CD14-positive monocyte (primary cell): ENCODE results near the gene KAT6B. TPM values are rescaled to one million over a fixed set of nuclear protein-coding genes. Genes with fewer than 3 reads are reported as not detected.

ENCODE experiments used
- DNase-seq, 3 donors: peaks; one replicate each; pipeline ENCODE4 v3.0.0-alpha.2; 2011 to 2022
- H2AFZ ChIP-seq: 2 replicates; pipeline ENCODE4 v1.6.0; 2012; ENCODE audit warnings: mild to moderate bottlenecking, low read depth, low read length, inconsistent platforms; ENCODE audit not compliant: insufficient read depth, poor library complexity, severe bottlenecking
- H3K27ac ChIP-seq, 2 donors: 1 replicate in 1 of 2; 2 replicates in 1 of 2; pipeline ENCODE4 v1.5.1; 2012 to 2013; ENCODE audit warnings: low read length in 2 of 2, control low read depth in 1 of 2, inconsistent platforms in 1 of 2, low read depth in 1 of 2, mild to moderate bottlenecking in 1 of 2
- H3K27me3 ChIP-seq, 2 donors: one replicate each; pipeline versions ENCODE4 v1.6.0 to v1.6.1; 2011 to 2013; ENCODE audit warnings: low read length in 2 of 2; ENCODE audit not compliant: control insufficient read depth in 2 of 2, insufficient read depth in 2 of 2
- H3K36me3 ChIP-seq, 2 donors: replicated peaks in 1 of 2; 1 replicate in 1 of 2; 2 replicates in 1 of 2; pipeline versions ENCODE4 v1.5.1 to v1.6.1; 2012 to 2013; ENCODE audit warnings: low read length in 2 of 2, control low read depth in 1 of 2, inconsistent platforms in 1 of 2, mild to moderate bottlenecking in 1 of 2; ENCODE audit not compliant: insufficient read depth in 2 of 2, control insufficient read depth in 1 of 2
- H3K4me1 ChIP-seq, 2 donors: 1 replicate in 1 of 2; 2 replicates in 1 of 2; pipeline versions ENCODE4 v1.5.1 to v1.6.1; 2012 to 2013; ENCODE audit warnings: low read length in 2 of 2, control low read depth in 1 of 2, inconsistent platforms in 1 of 2, mild to moderate bottlenecking in 1 of 2, moderate library complexity in 1 of 2; ENCODE audit not compliant: insufficient read depth in 2 of 2, control insufficient read depth in 1 of 2
- H3K4me2 ChIP-seq: replicated peaks from 2 replicates; pipeline ENCODE3; 2012; ENCODE audit warnings: low read length, moderate library complexity, mild to moderate bottlenecking; ENCODE audit not compliant: poor library complexity, severe bottlenecking; ENCODE audit errors: extremely low read depth
- H3K4me3 ChIP-seq, 3 experiments: fragments of 200-600 bp in 1 of 3; sonication (generic) in 1 of 3; replicated peaks in 1 of 3; 1 replicate in 2 of 3; 2 replicates in 1 of 3; pipeline ENCODE4 v1.5.1; 2011 to 2013; ENCODE audit warnings: low read length in 3 of 3, mild to moderate bottlenecking in 3 of 3, control low read depth in 2 of 3, low read depth in 2 of 3, inconsistent platforms in 1 of 3, moderate library complexity in 1 of 3
- H3K79me2 ChIP-seq: 2 replicates; pipeline ENCODE4 v1.6.0; 2012; ENCODE audit warnings: mild to moderate bottlenecking, control low read depth, inconsistent platforms, low read length, moderate library complexity; ENCODE audit not compliant: insufficient read depth
- H3K9ac ChIP-seq: 2 replicates; pipeline ENCODE4 v1.6.0; 2017; ENCODE audit warnings: low read length, mild to moderate bottlenecking; ENCODE audit not compliant: insufficient read depth, poor library complexity, severe bottlenecking
- H3K9me3 ChIP-seq, 2 donors: replicated peaks in 1 of 2; 1 replicate in 1 of 2; 2 replicates in 1 of 2; pipeline versions ENCODE4 v1.5.1 to v1.6.1; 2012 to 2013; ENCODE audit warnings: low read length in 2 of 2, control low read depth in 1 of 2; ENCODE audit not compliant: control insufficient read depth in 1 of 2, insufficient read depth in 1 of 2
- H4K20me1 ChIP-seq: 2 replicates; pipeline ENCODE4 v1.6.0; 2012; ENCODE audit warnings: mild to moderate bottlenecking, low read length, control low read depth, moderate library complexity; ENCODE audit not compliant: insufficient read depth
- H3K27ac Mint-ChIP-seq, 7 donors: one replicate each; pipeline ENCODE4 v1.8.0; 2020; ENCODE audit warnings: mild to moderate bottlenecking in 7 of 7, mixed read lengths in 7 of 7, moderate library complexity in 6 of 7, inconsistent platforms in 2 of 7
- H3K27me3 Mint-ChIP-seq, 3 donors: one replicate each; pipeline ENCODE4 v1.8.0; 2021 to 2022; ENCODE audit warnings: low read depth in 3 of 3, mild to moderate bottlenecking in 3 of 3, mixed read lengths in 3 of 3, moderate library complexity in 3 of 3, inconsistent platforms in 1 of 3
- H3K36me3 Mint-ChIP-seq, 2 donors: one replicate each; pipeline ENCODE4 v1.8.0; 2020; ENCODE audit warnings: mixed read lengths in 2 of 2, inconsistent platforms in 1 of 2, mild to moderate bottlenecking in 1 of 2
- H3K4me1 Mint-ChIP-seq: one replicate; pipeline ENCODE4 v1.8.0; 2020; ENCODE audit warnings: mild to moderate bottlenecking, mixed read lengths
- H3K4me3 Mint-ChIP-seq, 2 donors: one replicate each; pipeline ENCODE4 v1.8.0; 2020; ENCODE audit warnings: mild to moderate bottlenecking in 2 of 2, mixed read lengths in 2 of 2, moderate library complexity in 1 of 2
- H3K9me3 Mint-ChIP-seq, 7 donors: one replicate each; pipeline ENCODE4 v1.8.0; 2020 to 2022; ENCODE audit warnings: mixed read lengths in 7 of 7, mild to moderate bottlenecking in 6 of 7, moderate library complexity in 6 of 7, inconsistent platforms in 2 of 7
- CTCF ChIP-seq: fragments of 200-600 bp; IDR thresholded peaks from one replicate; pipeline ENCODE4 v1.8.0; 2022; ENCODE audit warnings: antibody characterized with exemption, mild to moderate bottlenecking
- WGBS: methylation state at CpG from one replicate; pipeline ENCODE4 v1.1.5; 2013; ENCODE audit warnings: missing lambda C conversion rate; ENCODE audit not compliant: insufficient coverage; 5-methylcytosine and 5-hydroxymethylcytosine counted together
- intact Hi-C, 2 donors: fragments of 100-400 bp; cut with micrococcal nuclease; formaldehyde crosslinking; loops; one replicate each; pipeline versions ENCODE4 v1.15.0 to v1.15.1; 2023
- polyA plus RNA-seq, 3 donors: library from polyadenylated mRNA; depleted of rRNA in 1 of 3; unstranded in 2 of 3; stranded (reverse) in 1 of 3; fragments of 300-500 nt in 2 of 3; fragments of >200 nt in 1 of 3; fragmentation: Illumina TruSeq in 2 of 3; gene quantifications; 1 replicate in 2 of 3; 2 replicates in 1 of 3; pipeline ENCODE4 v1.2.3, GENCODE V29; 2012 to 2021

Gene KAT6B
- polyA plus RNA-seq, 3 donors = 3.3 to 6.4 (median 6.2) TPM

- Histone ChIP-seq H3K4me2 (no peak overlapping the region), H3K9ac (no peak overlapping the region), H3K27ac (no peak overlapping the region), H4K20me1 (peaks cover 6% of the 10 kb centered on the region), H3K4me3 (no peak overlapping the region), H3K27me3 (no peaks in the 10 kb centered on the region), H3K4me1 (peaks cover 0 to 4% of the 10 kb centered on the region in 2 donors), H2AFZ (no peak overlapping the region), H3K9me3 (no peaks in the 10 kb centered on the region), H3K36me3 (no peaks in the 10 kb centered on the region), H3K79me2 (peaks cover 19% of the 10 kb centered on the region)
- no peak overlapping the region for H3K27ac Mint-ChIP-seq
- no peaks in the 10 kb centered on the region for H3K9me3 Mint-ChIP-seq
- H3K36me3 Mint-ChIP-seq = peaks cover 0 to 2% of the 10 kb centered on the region in 2 donors
- TF ChIP-seq CTCF = no peak
- H3K4me1 Mint-ChIP-seq = peaks cover 20% of the 10 kb centered on the region
- H3K4me3 Mint-ChIP-seq = peak overlapping the region in 1 of 2 donors; percentile 4
- WGBS = 3% methylated on average over 6 of the region's 12 CpGs
- peaks cover 0 to 2% (median 0%) of the 10 kb centered on the region in 3 donors for H3K27me3 Mint-ChIP-seq
- intact Hi-C loops = no loop called here
- no peak for DNase-seq
Observed at GRCh38 chr10:74934100-74934812, 107.9 kb downstream of the KAT6B start.

GRCh38 chr10:74936577-74937265 lies 110.3 kb downstream of the KAT6B start:
- no peaks in the 10 kb centered on the region for H3K9me3 Mint-ChIP-seq
- H3K36me3 ChIP-seq = no peaks in the 10 kb centered on the region
- H3K4me1 ChIP-seq = peaks cover 0 to 4% of the 10 kb centered on the region in 2 donors
- no peak overlapping the region for H3K27ac Mint-ChIP-seq
- intact Hi-C loops = no loop called here
- H3K9me3 ChIP-seq = no peaks in the 10 kb centered on the region
- no peak overlapping the region for H3K27ac ChIP-seq
- H3K36me3 Mint-ChIP-seq = peaks cover 0 to 2% of the 10 kb centered on the region in 2 donors
- H3K27me3 ChIP-seq = no peaks in the 10 kb centered on the region
- H3K27me3 Mint-ChIP-seq = peaks cover 0 to 2% (median 0%) of the 10 kb centered on the region in 3 donors
- no peak for DNase-seq
- WGBS = 100% methylated on average over 1 of the region's 6 CpGs
- H4K20me1 ChIP-seq = peaks cover 6% of the 10 kb centered on the region
- peaks cover 19% of the 10 kb centered on the region for H3K79me2 ChIP-seq
- H2AFZ ChIP-seq = no peak overlapping the region
- no peak overlapping the region for H3K9ac ChIP-seq
- peaks cover 27% of the 10 kb centered on the region for H3K4me1 Mint-ChIP-seq
- TF ChIP-seq CTCF = no peak
- H3K4me3 Mint-ChIP-seq = no peak overlapping the region
- H3K4me3 ChIP-seq = no peak overlapping the region
- no peak overlapping the region for H3K4me2 ChIP-seq
